DOHH2 (cell line): ENCODE results near the gene DHRS13.
"Not testable (repeated sequence)": the region's sequence is repeated elsewhere in the genome, so short reads cannot be mapped to it uniquely, and the experiment has no call there.

Experiments used
- H3F3A ChIP-seq: fragments of 200-600 bp; sonication (generic), shearing (Covaris generic); 2 replicates; pipeline ENCODE4 v1.6.0; 2016; ENCODE audit warnings: antibody characterized with exemption, mild to moderate bottlenecking; ENCODE audit not compliant: control insufficient read depth, insufficient read depth
- H3K27ac ChIP-seq: fragments of 200-600 bp; sonication (generic); 2 replicates; pipeline ENCODE4 v1.5.1; 2014; ENCODE audit warnings: low read depth, mild to moderate bottlenecking, low read length, moderate library complexity
- H3K27me3 ChIP-seq: fragments of 200-600 bp; sonication (generic); 2 replicates; pipeline ENCODE4 v1.6.1; 2014; ENCODE audit warnings: mild to moderate bottlenecking, low read length, mixed read lengths; ENCODE audit not compliant: control insufficient read depth
- H3K36me3 ChIP-seq: fragments of 200-600 bp; sonication (generic); 2 replicates; pipeline ENCODE4 v1.6.1; 2014; ENCODE audit warnings: mild to moderate bottlenecking, low read length, moderate library complexity, mixed read lengths; ENCODE audit not compliant: control insufficient read depth
- H3K4me1 ChIP-seq: fragments of 200-600 bp; sonication (generic); 2 replicates; pipeline ENCODE4 v1.6.1; 2014; ENCODE audit warnings: mild to moderate bottlenecking, low read length, mixed read lengths; ENCODE audit not compliant: control insufficient read depth
- H3K4me2 ChIP-seq: fragments of 200-600 bp; sonication (generic); 2 replicates; pipeline ENCODE4 v1.6.0; 2014; ENCODE audit warnings: mild to moderate bottlenecking, low read length, moderate library complexity
- H3K4me3 ChIP-seq: fragments of 200-600 bp; sonication (generic); 2 replicates; pipeline ENCODE4 v1.5.1; 2014; ENCODE audit warnings: mild to moderate bottlenecking, low read length, mixed read lengths
- H3K79me2 ChIP-seq: fragments of 200-600 bp; sonication (generic); 2 replicates; pipeline ENCODE4 v1.6.1; 2014; ENCODE audit warnings: mild to moderate bottlenecking, low read length, mixed read lengths; ENCODE audit not compliant: control insufficient read depth
- H3K9me2 ChIP-seq: fragments of 200-600 bp; sonication (generic); replicated peaks from 2 replicates; pipeline ENCODE4 v1.6.1; 2014; ENCODE audit warnings: mild to moderate bottlenecking, low read length, mixed read lengths; ENCODE audit not compliant: control insufficient read depth
- H3K9me3 ChIP-seq: fragments of 200-600 bp; sonication (generic); 2 replicates; pipeline ENCODE4 v1.6.1; 2014; ENCODE audit warnings: antibody characterized with exemption, low read length, mixed read lengths; ENCODE audit not compliant: control insufficient read depth, insufficient read depth
- H4K20me1 ChIP-seq: fragments of 200-600 bp; sonication (generic); 2 replicates; pipeline ENCODE4 v1.6.0; 2014; ENCODE audit warnings: low read depth, mild to moderate bottlenecking, antibody characterized with exemption, low read length, moderate library complexity; ENCODE audit not compliant: control insufficient read depth, insufficient read depth
- CTCF ChIP-seq: fragments of 200-600 bp; sonication (generic); IDR thresholded peaks from one replicate; pipeline ENCODE4 v1.5.1; 2014; ENCODE audit warnings: antibody characterized with exemption, mild to moderate bottlenecking, low read depth, low read length; ENCODE audit not compliant: poor library complexity, severe bottlenecking
- EZH2phosphoT487 ChIP-seq: fragments of 200-600 bp; sonication (generic); IDR thresholded peaks from 2 replicates; pipeline ENCODE4 v1.6.1; 2017; ENCODE audit warnings: borderline replicate concordance, mild to moderate bottlenecking, antibody characterized with exemption, low read length, moderate library complexity, mixed read lengths

The DHRS13 gene

DNA sequence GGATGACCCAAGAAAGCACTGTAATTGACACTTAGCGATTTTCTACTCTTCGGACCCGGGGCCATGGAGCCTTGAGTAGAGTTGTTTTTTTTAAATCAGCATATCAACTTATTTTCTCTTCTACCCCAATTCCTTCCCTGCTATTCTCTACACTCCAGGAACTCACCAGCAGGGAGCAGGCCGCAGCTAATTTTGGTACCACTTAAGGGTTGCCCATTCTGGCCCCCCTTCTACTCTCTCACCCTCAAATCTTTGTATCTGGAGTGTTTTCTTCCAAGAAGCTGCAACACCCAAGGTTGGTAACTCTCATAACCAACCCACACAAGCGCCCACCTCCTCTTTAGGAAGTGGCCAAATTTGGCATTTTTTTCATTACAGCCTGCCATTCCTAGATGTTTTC lies 53.6 kb downstream of the DHRS13 start:
- Histone ChIP-seq H3K36me3 (no peaks in the 10 kb centered on the region), H3K79me2 (peaks cover 3% of the 10 kb centered on the region)

GRCh38 chr17:28848667-28849066 lies 54.2 kb downstream of the DHRS13 start:
- not testable (repeated sequence) for H3K9me2 ChIP-seq, H4K20me1 ChIP-seq, H3K4me1 ChIP-seq, H3K9me3 ChIP-seq, H3K27ac ChIP-seq, H3K4me2 ChIP-seq, H3K79me2 ChIP-seq, H3K4me3 ChIP-seq, H3K27me3 ChIP-seq, H3F3A ChIP-seq, H3K36me3 ChIP-seq
- peak; percentile 65 for TF ChIP-seq CTCF

More for the DNA sequence above, 53.6 kb downstream of the DHRS13 start:
- TF ChIP-seq CTCF = no peak
- TF ChIP-seq EZH2phosphoT487 = no peak
- Histone ChIP-seq H3K27ac (no peak overlapping the region), H3F3A (0 out of 2 replicates have a peak, but pooled peaks cover 2% of the 10 kb centered on the region), H3K9me3 (no peaks in the 10 kb centered on the region), H3K4me3 (no peak overlapping the region), H3K4me2 (no peak overlapping the region), H3K4me1 (peaks cover 8% of the 10 kb centered on the region), H3K9me2 (no peaks in the 10 kb centered on the region), H4K20me1 (no peaks in the 10 kb centered on the region), H3K27me3 (no peaks in the 10 kb centered on the region)
